MV-4-11 (cell line): ENCODE data around the gene FBLN7.
A peak's percentile ranks its signal among the peaks of the same experiment; 100 is the strongest.

Experiments
- DNase-seq: peaks from one replicate; lab custom pipeline; 2025; lab: John Stamatoyannopoulos, UW

FBLN7 gene

GRCh38 chr2:112140899-112141625 lies 2.9 kb downstream of the FBLN7 start:
- DNase-seq = no peak

DNA sequence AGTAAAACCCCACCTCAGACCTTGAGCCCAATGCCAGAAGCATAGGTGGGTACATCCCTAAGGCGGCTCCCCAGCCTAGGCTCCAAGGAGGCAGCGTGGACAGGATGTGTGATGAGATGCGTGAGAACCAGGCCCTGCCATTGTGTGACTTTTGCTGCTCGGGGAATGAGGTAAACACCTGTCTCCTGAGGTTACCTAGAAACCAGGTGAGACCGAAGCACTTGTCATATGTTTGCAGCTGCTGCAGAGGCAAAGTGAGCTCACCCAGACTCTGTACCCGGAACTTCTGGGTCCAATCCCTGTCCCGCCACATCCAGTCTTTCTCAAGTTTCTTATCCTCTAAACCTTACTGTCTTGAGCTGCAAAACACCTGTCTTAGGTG lies 3.4 kb downstream of the FBLN7 start:
- no peak for DNase-seq

DNA sequence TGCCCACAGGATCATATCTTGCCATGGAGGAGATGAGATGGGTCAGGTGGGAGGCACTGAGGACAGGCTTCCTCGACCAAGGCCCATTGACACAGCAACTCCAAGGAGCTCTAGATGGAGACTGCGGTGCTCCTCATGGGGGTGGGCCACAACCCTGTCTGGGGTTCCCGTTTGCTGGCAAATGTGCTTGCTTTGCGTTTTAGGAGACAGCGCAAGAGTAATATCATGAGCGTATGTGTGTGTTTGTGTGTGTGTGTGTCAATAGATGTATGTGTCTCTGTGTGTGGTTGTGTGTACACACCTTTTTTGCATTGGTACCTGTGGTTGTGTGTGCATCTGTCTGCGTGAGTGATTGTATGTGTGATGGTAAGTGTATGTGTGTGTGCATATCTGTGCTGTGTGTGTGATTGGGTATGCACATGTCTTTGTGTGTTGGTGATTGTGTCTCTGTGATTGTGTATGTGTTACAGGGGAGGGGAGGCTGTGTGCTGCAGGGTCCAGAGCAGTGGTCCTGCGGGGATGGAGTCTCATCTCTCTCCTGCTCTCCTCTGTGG lies 4.4 kb downstream of the FBLN7 start:
- no peak for DNase-seq

- DNase-seq = no peak
Measured at GRCh38 chr2:112143150-112143549, 5.0 kb downstream of the FBLN7 start.

DNA sequence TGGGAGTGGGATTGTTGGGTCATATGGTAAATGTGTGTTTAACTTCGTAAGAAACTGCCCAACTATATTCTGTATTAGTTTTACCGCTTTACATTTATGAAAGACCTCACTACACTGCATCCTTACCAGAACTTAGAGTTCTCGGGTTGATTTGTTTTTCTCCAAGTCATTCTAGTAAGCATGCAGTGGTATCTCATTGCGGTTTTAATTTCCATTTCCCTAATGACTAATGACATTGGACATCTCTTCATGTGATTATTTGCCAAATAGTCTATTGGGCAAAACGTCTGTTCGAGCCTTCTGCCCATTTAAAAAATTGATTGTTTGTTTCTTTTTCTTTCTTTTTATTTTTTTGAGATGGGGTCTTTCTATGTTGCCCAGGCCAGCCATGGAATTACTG lies 6.8 kb downstream of the FBLN7 start:
- no peak for DNase-seq

GRCh38 chr2:112147382-112148168 lies 9.4 kb downstream of the FBLN7 start:
- DNase-seq = no peak

GRCh38 chr2:112148477-112148876 lies 10.3 kb downstream of the FBLN7 start:
- no peak for DNase-seq

GRCh38 chr2:112149194-112149593 lies 11.0 kb downstream of the FBLN7 start:
- DNase-seq = no peak

GRCh38 chr2:112149866-112150435 lies 11.8 kb downstream of the FBLN7 start:
- DNase-seq = no peak

- no peak for DNase-seq
Measured at GRCh38 chr2:112150447-112150846, 12.3 kb downstream of the FBLN7 start.

DNA sequence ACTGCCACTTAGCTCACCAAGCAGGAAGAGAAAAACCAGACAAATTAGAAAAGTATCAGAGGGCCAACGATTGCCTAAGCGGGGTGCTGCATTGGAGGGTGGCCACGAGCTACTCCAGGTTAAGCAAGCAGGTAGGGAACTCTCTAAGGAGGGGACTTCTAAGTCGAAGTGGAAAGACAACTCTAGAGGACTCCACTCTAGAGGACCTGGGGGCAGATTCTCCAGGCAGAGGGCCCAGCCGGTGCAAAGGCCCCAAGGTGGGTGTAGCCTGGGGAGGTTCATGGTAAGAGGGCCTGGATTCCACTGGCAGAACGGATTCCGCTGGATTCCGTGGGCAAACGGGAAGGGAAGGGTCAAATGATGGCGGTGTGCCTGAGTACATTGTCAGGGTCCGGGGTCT lies 12.7 kb downstream of the FBLN7 start:
- no peak for DNase-seq

DNA sequence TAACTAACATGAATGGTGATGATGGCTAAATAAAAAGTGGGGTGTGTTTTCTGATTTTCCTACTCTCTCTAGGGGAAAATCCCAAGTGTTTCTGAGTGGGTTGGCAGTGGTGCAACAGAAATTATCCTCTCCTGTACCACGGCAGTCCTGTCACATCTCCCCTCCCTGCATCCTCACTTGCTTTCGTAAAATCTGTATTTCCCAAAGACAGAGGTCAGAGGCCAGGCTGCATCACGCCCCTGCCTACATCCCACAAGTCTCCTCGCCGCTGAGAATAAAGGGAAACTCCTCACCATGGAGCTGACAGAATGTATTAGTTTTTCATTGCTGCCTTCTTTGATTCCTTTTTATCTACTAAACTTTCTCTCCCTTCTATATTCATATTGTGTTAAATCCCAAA lies 13.1 kb downstream of the FBLN7 start:
- DNase-seq = no peak

DNA sequence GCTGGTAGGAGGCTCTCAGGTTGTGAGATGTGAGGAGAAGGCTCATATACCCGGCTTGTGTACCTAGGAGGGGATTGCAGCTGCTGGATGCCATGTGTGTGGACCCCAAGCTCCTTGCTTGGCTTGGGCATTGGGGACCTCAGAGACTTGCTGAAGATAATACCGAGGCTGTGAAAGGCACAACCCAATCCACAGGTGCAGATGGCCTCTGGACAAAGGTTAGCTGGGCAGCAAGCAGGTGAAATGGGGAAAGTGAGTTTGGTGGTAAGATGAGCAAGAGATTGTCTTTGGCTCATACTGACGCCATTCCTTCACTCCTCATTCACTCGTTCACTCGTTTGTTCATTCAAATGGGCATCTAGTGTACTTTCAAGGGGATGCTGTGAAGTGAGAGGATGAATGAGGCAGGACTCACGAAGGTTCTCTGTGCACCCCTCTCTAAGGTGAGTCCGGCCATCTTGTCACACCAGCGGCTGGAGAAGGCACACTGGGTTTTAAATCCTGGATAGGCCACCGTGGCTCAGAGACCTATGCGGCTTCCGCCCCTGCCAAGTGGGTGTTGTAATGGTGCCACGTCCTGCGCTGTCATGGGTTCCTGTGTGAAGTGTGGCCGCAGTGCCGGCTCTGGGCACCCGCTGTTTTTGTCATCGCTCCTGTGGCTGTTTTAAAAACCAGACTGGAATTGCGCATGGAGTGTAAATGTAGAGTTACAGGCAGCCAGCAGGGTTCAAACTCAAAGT lies 13.7 kb downstream of the FBLN7 start:
- DNase-seq = no peak

DNA sequence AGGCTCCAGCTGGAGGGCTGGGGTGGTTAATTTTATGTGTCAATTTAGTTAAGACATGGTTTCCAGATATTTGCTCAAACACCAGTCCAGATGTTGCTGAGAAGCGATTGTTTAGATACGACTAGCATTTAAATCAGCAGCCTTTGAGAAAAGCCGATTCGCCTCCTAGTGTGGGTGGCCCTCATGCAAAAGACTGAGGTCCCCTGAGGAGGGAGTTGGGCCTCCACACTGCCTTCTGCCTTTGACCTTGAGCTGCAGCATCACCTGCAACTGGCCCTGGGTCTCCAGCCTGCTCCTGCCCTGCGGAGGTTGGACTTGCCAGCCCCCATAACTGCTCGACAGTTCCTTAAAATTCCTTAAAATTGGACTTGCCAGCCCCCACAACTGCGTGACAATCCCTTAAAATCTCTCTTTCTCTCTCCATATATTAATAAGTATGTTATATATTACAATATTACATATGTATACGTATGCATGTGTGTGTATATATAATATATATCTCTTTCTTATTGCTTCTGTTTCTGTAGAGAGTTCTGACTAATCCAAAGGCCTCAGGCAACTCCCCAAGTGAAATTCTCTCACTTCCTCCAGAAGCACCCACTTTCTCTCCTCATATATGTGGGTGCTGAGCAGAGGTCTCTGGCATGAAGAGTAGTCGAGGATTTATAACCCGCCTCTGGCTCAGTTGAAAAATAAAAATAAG lies 14.4 kb downstream of the FBLN7 start:
- no peak for DNase-seq

- DNase-seq = no peak
Measured at GRCh38 chr2:112153179-112153490, 14.9 kb downstream of the FBLN7 start.

DNA sequence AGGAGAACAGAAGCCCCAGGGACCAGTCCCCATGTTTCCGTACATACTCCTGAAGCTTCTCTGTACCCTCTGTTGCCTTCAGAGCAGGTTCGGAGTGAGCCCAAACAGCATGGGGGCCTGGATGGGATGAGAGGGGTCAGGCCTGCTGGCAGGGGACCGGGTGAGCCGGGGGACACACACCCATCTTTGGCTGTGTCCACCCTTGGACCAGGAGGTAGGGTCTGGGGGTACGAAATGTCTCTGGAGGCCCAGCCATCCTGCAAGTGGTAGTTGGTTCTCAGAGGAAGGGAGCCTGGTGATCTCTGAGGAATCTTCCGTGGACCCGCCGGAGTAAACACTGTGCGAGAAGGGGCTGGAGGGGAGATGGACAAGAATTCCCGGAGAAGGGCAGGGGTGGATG lies 15.3 kb downstream of the FBLN7 start:
- DNase-seq = no peak

DNA sequence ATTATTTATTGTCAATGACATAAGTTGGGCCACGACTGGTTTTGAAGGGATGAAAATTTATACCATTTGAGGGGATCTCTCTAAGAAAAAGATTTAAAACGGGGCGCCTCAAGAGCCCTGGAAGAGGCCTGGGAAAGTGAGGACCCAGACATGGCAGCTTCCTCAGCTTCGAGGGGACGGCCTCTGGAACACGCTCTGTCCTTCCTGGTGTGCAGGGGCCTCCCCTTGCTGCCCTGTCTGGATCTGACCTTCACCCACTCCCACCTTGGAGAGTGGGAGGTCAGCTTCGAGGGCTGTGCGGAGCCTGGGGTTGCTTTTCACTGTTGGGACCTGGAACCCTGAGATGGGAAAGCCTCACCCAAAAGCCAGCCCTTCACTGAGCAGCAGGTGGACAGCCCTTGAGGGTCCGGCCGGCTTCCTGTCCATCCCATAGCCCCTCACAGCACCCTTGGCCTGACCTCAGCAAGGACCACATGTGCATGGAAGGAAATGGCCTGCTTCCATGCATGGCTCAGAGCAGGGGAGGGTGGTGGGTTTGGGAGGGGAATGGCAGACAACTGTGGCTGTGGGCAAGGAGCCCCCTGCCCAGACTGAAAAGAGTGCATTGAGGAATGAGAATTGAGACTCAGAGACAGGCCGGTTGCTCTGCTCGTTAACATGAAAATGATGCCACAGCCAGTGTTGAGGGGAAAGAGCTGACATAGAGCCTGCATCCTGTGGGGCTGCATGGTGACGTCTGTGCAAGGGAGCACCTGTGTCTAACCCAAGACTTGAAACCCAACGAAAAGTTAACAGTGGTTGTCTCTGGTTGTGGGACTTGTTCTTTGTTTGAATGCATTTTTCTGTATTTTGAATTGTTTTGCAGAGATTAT lies 16.3 kb downstream of the FBLN7 start:
- DNase-seq = no peak

DNA sequence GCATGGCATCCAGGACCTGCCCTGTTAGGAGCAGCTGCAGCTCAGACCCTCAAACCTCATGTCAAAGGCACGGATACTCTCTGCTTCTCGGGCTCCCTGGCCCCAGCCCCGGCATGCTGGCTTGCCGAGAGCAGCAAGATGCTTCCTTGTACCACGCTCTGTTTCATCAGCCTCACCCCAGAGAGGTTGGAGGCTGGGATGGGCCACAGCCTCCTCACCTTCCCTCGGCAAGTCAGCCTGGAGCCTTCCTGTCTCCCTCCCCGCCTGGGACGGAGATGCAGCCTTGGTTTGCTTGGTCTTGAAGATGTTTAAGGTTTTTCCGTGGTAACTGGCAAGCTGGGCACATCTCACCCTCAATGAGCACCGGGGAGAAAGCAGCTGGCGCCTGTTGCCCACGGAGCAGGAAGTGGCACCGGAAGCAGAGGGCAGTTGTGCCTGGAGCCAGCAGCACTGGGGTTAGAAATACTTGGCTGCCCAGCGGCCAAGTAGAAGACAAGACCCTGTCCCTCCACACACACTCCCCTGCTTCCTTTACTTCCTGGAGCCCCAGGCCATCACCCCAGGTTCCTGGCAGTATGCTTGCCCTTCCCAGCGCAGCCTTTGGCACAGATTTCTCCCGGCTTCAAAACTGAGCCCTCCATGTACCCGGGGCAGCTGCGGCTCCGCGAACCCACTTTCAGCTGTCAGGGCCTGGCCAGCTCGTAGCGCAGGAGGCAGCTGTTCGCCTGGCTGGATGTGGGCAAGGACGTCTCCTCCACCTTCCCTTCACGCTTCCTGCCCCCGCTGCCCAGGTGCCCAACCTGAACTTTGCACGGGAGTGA lies 17.4 kb downstream of the FBLN7 start:
- DNase-seq = no peak

DNA sequence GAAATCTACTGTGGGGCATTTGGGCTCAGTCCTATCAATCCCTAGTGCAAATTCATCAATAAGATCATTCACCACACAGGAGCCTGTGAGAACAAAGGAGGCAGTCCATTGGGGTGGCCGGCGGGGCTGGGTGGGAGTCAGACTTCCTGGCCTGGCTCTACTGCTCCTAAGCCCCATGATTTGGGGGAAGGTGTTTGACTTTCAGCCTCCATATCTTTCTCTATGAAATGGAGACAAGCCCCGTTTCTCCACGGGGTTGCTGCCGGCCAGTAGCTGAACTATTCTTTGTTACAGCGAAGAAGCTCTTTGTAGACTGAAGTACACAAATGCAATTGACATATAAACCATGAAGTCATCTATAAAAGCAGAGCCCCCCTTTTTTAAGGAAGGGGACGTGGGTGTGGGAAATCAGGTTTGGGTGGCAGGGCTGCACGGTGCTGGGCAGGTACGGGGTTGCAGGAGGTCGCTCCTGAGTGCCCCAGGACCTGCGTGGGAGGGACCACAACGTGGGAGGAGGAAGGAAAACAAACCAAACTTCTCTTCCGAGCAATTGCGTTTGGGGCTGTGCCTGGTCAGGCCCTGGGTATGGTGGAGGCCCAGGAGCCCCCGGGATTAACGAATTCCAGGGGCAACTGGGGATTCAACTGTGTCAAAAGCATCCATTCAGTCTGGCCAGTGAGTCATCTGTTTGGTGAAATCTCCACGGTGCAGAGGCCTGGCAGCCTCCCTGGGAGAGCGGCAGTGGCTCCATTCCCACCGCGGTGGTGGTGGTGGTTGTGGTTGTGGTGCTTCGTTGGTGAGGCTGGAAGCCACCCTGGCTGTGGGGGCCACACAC lies 18.2 kb downstream of the FBLN7 start:
- peak; percentile 35 for DNase-seq
